ENCODE data around the gene TSGA10IP.

TSGA10IP gene

DNA sequence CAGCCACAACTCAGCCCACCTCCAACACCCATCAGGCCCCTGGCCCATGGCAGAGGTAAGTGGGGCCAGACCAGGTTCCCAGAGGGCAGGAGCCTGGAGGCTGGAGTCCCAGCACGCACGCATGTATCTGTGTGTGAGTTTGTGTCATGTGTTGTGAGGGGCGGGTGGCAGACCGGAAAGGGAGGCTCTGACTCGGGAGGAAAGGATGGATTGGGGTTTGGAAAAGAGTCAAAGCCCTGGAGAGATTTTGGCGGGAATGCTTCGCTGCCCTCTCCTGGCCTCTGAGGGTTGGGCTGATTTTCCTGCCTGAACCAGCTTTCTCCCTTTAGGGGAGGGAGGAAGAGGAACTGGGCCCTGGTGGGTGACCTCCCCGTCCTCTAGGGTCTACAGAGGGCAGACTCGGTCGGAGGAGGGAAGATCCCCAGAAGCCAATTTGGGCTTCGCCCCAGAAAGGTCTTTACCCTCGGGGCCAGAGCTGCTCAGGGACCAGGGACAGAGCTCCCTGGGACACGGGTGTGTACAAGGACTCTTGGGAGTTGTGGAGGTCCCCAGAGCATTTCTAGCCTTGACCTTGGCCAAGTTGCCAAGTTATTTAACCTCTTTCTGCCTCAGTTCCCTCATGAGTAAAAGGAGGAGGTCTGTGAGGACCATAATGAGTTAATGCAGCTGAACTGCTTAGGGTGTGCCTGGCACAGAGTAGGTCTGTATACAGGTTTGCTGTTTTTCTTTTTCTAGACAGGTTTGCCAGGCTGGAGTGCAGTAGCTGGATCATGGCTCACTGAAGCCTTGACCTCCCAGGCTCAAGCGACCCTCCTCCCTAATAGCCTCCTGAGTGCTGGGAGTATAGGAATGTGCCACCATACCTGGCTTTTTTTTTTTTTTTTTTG lies 33.4 kb upstream of the TSGA10IP start:
- no peak overlapping the region for H3K27ac Mint-ChIP-seq
- peaks cover 44% of the 10 kb centered on the region for H3K27me3 Mint-ChIP-seq
- H3K4me1 Mint-ChIP-seq: peaks cover 25% of the 10 kb centered on the region
- CTCF ChIA-PET: interaction anchor here (0.7 to 1.7 kb wide), 6 partner anchors 11 to 60 kb away, joined by 3 to 11 read pairs (median 4); partner anchors contain the start of gene FIBP
- no peak overlapping the region for H3K4me3 Mint-ChIP-seq
- no peak for DNase-seq
- peaks cover 12% of the 10 kb centered on the region for H3K36me3 Mint-ChIP-seq
- H3K9me3 Mint-ChIP-seq: no peaks in the 10 kb centered on the region

DNA sequence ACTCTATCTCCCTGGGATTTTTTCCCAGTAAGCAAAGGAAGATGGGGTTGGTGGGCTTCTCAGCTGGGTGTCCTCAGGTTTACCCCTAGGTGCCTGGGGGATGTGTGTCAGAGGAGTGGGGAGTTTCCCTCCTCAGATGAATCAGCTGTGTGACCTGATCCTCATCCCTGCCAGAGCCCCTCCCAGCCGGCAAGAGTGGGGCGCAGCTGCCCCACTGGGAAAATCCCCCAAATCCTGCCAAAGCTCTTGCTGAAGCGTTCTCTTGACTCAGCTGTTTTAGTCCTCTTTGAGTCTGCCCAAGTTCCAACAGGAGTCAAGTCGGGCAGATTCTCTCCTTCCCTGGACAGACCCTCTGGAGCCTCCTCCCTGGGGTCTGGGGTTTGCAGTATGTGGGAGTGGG lies 32.4 kb upstream of the TSGA10IP start:
- Mint-ChIP-seq H3K9me3 (no peaks in the 10 kb centered on the region), H3K27ac (no peak overlapping the region), H3K27me3 (peaks cover 35% of the 10 kb centered on the region), H3K36me3 (peaks cover 16% of the 10 kb centered on the region), H3K4me1 (peaks cover 29% of the 10 kb centered on the region), H3K4me3 (no peak overlapping the region)
- CTCF ChIA-PET: interaction anchor here (1.4 to 1.7 kb wide), 2 partner anchors 24 to 28 kb away, joined by 6 to 11 read pairs; partner anchors contain the start of gene FIBP
- DNase-seq: no peak

DNA sequence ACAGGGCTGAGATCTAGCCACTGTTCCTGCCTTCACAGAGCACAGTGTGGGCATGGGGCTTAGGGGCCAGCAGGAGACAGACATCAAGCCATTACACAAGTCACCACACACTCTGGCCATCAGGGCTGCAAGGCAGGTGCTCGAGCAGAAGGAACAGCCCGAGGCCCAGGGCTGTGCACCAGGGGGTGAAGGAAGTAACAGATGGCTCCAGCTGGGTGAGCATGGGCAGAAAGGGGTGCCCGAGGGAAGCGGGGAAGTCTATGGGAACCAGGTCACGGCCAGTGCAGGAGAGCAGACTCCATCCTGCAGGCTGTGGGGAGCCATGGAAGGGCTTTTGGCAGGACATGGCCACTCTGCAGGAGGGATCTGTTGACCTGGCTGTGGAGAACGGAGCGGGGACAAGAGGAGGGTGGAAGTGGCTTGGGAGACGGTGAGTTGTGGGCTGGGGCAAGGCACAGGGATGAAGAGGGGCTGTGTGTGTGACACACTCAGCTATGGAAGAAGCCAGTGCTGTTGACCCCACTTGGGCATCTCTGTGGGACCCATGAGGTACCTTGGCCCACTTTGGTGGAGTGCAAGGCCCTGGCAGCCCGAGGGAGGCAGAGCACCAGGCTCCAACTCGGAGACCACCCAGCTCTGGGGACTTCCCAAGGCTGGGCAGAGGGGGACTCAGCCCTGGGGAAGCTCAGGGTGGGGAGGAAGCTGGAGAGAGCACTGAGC lies 30.0 kb upstream of the TSGA10IP start:
- Mint-ChIP-seq H3K4me3 (no peak overlapping the region), H3K36me3 (peaks cover 22% of the 10 kb centered on the region), H3K27ac (no peak overlapping the region), H3K27me3 (peaks cover 23% of the 10 kb centered on the region), H3K9me3 (no peaks in the 10 kb centered on the region), H3K4me1 (peaks cover 31% of the 10 kb centered on the region)
- no peak for DNase-seq
- CTCF ChIA-PET: interaction anchor here (0.9 to 2.4 kb wide), 3 partner anchors 25 to 30 kb away, joined by 3 to 7 read pairs (median 3); partner anchors contain the start of genes CCDC85B and FIBP

DNA sequence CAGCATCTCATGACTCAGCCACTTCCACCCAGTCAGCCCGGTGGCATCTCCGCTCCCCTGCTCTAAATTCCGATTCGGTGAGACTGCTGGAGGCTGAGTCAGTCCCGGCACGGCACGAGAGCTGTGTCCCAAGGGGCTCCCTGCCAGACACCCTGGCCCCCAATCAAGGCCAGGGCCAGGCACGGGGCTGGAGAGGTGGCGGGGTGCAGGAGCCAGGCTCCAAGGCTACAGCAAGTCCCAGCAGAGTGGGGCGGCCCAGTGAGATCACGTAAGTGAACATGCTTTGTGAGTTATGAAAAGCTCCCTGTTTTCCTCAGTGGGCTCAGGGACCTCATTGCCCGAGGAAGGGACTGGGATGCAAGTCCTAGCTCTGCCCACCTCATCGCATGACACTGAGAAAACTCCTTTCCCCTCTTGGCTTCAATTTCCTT lies 29.4 kb upstream of the TSGA10IP start:
- Mint-ChIP-seq H3K27me3 (peaks cover 18% of the 10 kb centered on the region), H3K36me3 (peaks cover 24% of the 10 kb centered on the region), H3K27ac (no peak overlapping the region), H3K4me1 (peaks cover 35% of the 10 kb centered on the region), H3K4me3 (no peak overlapping the region), H3K9me3 (no peaks in the 10 kb centered on the region)
- CTCF ChIA-PET: interaction anchor here (0.9 to 2.4 kb wide), 3 partner anchors 26 to 31 kb away, joined by 3 to 7 read pairs (median 3); partner anchors contain the start of genes CCDC85B and FIBP
- no peak for DNase-seq

DNA sequence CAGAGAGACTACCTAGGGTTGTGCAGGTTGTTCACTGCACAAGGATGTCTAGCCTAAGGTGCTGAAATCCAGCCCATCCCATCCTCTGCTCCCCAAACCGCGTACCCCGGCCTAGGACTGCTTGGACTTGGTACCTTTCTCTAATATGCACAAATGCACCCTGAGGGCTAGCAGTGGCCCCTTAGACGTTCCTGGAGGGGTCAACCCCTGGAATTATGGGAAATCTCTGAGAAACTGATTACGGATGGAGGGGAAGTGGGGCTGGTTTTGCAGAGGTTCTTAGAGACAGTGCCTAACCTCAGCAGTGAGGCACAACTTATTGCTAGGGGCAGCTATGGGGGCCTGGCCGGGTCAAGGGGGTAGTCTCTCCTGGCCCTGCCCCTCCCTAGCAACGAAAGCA lies 28.9 kb upstream of the TSGA10IP start:
- Mint-ChIP-seq H3K27me3 (peaks cover 12% of the 10 kb centered on the region), H3K36me3 (peaks cover 24% of the 10 kb centered on the region), H3K4me3 (peak overlapping the region; percentile 93), H3K9me3 (no peaks in the 10 kb centered on the region), H3K4me1 (peaks cover 38% of the 10 kb centered on the region), H3K27ac (no peak overlapping the region)
- CTCF ChIA-PET: interaction anchor here (0.6 to 2.4 kb wide), 3 partner anchors 26 to 67 kb away, joined by 3 to 7 read pairs (median 3); partner anchors contain the start of gene CCDC85B
- DNase-seq: no peak

DNA sequence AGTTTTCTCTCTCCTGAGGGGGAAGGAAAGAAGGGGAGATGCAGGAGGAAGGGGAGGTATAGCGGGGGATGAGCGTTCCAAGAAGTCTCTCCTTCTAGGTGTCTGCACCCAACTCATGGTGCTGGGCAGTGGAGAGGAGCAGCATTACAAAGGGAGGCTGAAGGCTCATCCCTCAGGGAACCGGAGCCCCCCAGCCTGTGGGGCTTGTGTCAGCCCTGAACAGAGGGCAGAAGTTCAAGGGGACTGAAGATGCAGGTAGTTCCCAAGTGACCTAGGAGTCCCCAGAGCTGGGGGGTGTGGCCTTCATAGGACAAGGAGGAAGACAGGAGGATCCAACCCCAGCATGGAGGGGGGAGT lies 28.2 kb upstream of the TSGA10IP start:
- peaks cover 5% of the 10 kb centered on the region for H3K27me3 Mint-ChIP-seq
- no peak for DNase-seq
- H3K27ac Mint-ChIP-seq: peak overlapping the region; percentile 77
- H3K36me3 Mint-ChIP-seq: peaks cover 27% of the 10 kb centered on the region
- CTCF ChIA-PET: interaction anchor here (0.6 to 1.0 kb wide), 2 partner anchors 11 to 66 kb away, joined by 3 read pairs; no protein-coding TSS in a partner anchor
- peaks cover 41% of the 10 kb centered on the region for H3K4me1 Mint-ChIP-seq
- no peaks in the 10 kb centered on the region for H3K9me3 Mint-ChIP-seq
- H3K4me3 Mint-ChIP-seq: peak overlapping the region; percentile 93

DNA sequence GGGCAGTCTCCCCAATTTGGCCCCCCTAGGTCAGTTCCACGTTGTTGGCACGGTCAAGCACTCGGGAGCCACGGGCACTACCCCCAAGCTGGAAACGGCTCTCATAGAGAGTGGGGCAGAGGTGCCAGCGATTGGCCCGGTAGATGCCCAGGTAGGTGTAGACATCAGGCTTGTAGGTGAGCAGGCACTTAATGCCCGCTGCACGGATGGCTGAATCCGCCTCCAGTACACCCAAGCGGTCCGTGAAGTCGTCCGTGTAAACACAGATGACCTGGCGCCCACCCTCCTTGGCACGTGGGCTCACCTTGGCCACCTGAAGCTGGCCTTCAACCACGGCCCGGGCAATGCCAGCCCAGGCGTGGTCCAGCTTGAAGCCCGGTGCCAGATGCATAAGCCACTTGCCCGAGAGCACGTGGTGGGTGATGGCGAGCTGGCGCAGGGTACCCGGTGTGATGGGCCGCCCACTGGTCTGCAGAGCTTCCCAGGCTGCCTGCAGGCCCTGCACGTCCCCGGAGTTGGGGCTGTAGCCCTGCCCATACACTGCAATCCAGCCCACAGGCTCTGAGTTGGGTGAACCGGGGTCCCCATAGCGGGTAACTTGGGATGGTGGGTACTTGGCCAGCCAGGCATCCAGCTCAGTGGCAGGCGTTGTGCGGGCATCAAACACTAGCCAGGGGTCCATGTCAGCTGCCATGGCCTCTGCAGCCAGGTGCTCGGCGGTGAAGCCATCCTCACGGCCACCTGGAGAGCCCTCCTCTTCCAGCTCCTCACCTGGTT lies 27.7 kb upstream of the TSGA10IP start:
- no peak for DNase-seq
- Mint-ChIP-seq H3K27me3 (peaks cover 4% of the 10 kb centered on the region), H3K36me3 (peaks cover 33% of the 10 kb centered on the region), H3K27ac (peak overlapping the region; percentile 92), H3K4me1 (peaks cover 47% of the 10 kb centered on the region), H3K9me3 (no peaks in the 10 kb centered on the region), H3K4me3 (peak overlapping the region; percentile 93)
- CTCF ChIA-PET: interaction anchor here (0.9 to 1.4 kb wide), 5 partner anchors 11 to 33 kb away, joined by 3 to 5 read pairs (median 4); partner anchors contain the start of gene FIBP

DNA sequence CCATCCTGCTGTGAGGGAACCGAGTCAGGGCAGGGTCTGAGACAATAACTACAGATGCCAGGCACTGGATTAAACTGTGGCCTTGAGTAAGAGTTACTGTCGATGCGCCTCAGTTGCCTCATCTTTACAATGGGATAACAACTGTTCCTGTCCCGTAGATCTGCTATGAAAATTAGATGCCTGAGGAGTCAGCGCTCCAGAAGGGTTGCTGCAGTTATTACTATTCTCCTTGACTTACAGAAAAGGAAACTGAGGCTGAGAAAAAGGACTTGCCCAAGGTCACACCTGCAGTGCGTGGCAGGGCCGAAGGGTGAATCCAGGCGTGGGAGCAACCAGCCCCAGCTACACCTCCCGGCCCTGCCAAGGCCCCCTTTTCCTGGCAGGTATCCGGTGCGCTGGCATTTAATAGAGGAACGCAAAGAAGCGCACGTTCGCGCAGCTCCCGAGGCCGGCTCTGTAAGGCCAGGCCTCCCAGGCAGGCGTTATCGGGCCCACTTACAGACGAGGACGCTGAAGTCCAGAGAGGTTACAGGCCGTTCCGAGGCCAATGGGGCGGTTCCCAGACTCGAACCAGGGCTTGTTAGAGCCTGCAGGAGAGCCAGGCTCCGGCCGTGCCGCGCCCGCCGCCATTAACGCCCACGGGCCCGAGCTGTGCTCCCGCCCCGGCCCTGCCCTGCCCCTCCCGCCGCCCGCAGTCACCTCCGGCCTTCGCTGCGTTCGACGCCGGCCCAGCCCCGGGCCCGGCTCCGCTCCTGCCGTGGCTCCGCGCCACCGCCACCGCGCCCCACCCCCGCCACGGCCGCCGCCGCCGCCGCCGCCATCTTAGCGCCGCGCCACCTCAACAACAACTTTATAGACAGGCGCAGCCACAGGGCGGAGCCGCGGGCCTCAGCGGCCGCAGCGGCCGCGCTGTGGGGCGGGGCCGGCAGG lies 26.8 kb upstream of the TSGA10IP start, which contains the start of gene C11orf68:
TSS of gene C11orf68 (minus strand) at position 852 of the 930 bp plus-strand sequence. CDS start at position 821, 31 bp downstream.
- Mint-ChIP-seq H3K27ac (peak within 1 kb of the TSS; percentile 92), H3K9me3 (no peaks in the 10 kb centered on the region), H3K27me3 (no peaks in the 10 kb centered on the region), H3K36me3 (peaks cover 40% of the 10 kb centered on the region), H3K4me1 (peaks cover 54% of the 10 kb centered on the region), H3K4me3 (peak within 1 kb of the TSS; percentile 93)
- CTCF ChIA-PET: interaction anchor here (0.9 to 1.4 kb wide), 5 partner anchors 10 to 34 kb away, joined by 3 to 5 read pairs (median 4); partner anchors contain the start of gene FIBP
- DNase-seq: no peak

DNA sequence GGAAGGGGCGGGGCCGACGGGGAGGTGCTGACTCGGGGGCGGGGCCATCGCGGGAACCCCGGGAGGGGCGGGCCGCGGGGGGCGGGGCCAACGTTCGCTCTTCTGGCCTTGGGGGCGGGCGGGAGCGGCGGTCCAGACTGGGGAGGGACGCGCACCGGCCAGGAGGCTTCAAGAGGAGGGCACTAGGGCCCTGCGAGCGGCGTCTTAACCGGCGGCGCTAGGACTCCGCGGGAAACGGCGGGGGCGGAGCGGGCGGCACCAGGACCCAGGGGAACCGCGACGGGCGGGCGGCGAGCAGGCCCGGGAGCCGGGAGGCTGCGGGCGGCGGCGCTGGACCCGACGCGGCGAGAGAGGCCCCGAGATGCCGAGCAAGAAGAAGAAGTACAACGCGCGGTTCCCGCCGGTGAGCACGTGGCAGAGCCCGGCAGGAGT lies 26.1 kb upstream of the TSGA10IP start, which contains the start of gene DRAP1:
TSS of gene DRAP1 (plus strand) at position 286 of the 432 bp plus-strand sequence. CDS start at position 362, 76 bp downstream.
- peaks cover 55% of the 10 kb centered on the region for H3K4me1 Mint-ChIP-seq
- peak; percentile 99 for DNase-seq
- H3K36me3 Mint-ChIP-seq: peaks cover 42% of the 10 kb centered on the region
- CTCF ChIA-PET: interaction anchor here (1.2 to 1.7 kb wide), 3 partner anchors 31 to 34 kb away, joined by 5 to 7 read pairs (median 5); partner anchors contain the start of gene FIBP
- H3K27me3 Mint-ChIP-seq: no peaks in the 10 kb centered on the region
- H3K9me3 Mint-ChIP-seq: no peaks in the 10 kb centered on the region
- peak within 1 kb of the TSS; percentile 92 for H3K27ac Mint-ChIP-seq
- peak within 1 kb of the TSS; percentile 93 for H3K4me3 Mint-ChIP-seq

DNA sequence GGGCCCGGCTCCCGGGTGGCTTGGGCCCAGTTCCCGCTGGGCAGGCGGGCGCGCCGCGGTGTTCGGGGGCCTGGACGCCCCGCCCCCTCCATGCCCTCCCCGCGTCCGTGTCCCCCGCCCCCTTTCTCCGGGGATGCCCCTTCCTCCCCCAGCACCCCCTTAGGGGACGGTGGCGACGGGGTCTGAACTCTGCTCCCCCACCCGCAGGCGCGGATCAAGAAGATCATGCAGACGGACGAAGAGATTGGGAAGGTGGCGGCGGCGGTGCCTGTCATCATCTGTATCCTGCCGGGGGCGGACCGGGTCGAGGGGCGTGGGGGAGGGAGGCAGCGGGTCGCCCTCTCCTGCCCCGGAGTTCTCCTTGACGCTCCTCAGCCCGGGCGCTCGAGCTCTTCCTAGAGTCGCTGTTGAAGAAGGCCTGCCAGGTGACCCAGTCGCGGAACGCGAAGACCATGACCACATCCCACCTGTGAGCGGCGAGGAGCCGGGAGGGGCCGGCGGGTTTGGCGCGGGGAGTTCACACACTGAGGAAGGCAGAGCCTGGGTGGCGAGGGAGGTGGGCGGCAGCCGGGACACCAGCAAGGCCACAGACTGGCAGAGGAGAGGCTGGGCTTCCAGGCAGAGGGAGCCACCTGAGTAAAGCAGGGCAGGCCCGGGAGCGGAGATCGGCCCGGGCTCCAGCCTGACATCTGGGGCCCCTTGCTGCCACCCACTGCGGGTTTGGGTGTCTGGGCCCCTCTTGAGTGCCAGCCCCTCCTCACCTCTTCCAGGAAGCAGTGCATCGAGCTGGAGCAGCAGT lies 25.5 kb upstream of the TSGA10IP start:
- Mint-ChIP-seq H3K27ac (peak overlapping the region; percentile 91), H3K27me3 (no peaks in the 10 kb centered on the region), H3K9me3 (no peaks in the 10 kb centered on the region), H3K4me1 (peaks cover 55% of the 10 kb centered on the region), H3K4me3 (peak overlapping the region; percentile 93), H3K36me3 (peaks cover 44% of the 10 kb centered on the region)
- peak; percentile 79 for DNase-seq
- CTCF ChIA-PET: interaction anchor here (0.8 to 1.7 kb wide), 2 partner anchors 31 to 35 kb away, joined by 4 to 7 read pairs; partner anchors contain the start of gene FIBP

DNA sequence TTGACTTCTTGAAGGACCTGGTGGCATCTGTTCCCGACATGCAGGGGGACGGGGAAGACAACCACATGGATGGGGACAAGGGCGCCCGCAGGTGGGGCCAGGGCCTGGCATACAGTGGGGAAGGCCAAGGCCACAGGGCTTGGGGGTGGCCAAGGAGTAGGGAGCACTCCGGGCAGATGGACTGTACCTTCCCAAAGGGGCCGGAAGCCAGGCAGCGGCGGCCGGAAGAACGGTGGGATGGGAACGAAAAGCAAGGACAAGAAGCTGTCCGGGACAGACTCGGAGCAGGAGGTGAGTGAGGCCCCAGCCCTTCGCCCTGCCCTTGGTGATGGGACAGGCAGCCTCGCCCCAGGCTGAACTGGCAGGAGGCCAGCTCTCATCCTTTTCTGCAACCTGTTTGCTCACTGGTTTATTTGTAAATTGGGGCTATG lies 24.9 kb upstream of the TSGA10IP start:
- H3K27ac Mint-ChIP-seq: peak overlapping the region; percentile 37
- H3K4me1 Mint-ChIP-seq: peaks cover 50% of the 10 kb centered on the region
- H3K27me3 Mint-ChIP-seq: no peaks in the 10 kb centered on the region
- DNase-seq: no peak
- peaks cover 39% of the 10 kb centered on the region for H3K36me3 Mint-ChIP-seq
- CTCF ChIA-PET: interaction anchor here (0.8 to 1.7 kb wide), 2 partner anchors 32 to 35 kb away, joined by 4 to 7 read pairs; partner anchors contain the start of gene FIBP
- H3K9me3 Mint-ChIP-seq: no peaks in the 10 kb centered on the region
- H3K4me3 Mint-ChIP-seq: peak overlapping the region; percentile 93

All from activated naive CD4-positive, alpha-beta T cell treated with anti-CD3 and anti-CD28 coated beads, Interleukin-2, amount 10 ng/mL, durations not matched to agents 7 days and 5 days (primary cell).